Epithelial cell of proximal tubule (primary cell): Measurements from ENCODE around the gene BRCA2. TPM values are rescaled to one million over a fixed set of nuclear protein-coding genes. Genes with fewer than 3 reads are reported as not detected.

Source experiments
- DNase-seq: peaks from one replicate; pipeline ENCODE4 v3.0.0-alpha.2; 2011; ENCODE audit warnings: low read depth
- H3K4me3 ChIP-seq: 2 replicates; pipeline ENCODE4 v1.5.1; 2011; ENCODE audit warnings: low read depth, mild to moderate bottlenecking, low read length
- CTCF ChIP-seq: conservative IDR thresholded peaks from 2 replicates; pipeline ENCODE4 v1.5.1; 2012; ENCODE audit warnings: low read depth, mild to moderate bottlenecking, low read length
- total RNA-seq: library from RNA; depleted of rRNA; stranded (reverse); fragments of >200 nt; gene quantifications from 2 replicates; pipeline ENCODE4 v1.2.3, GENCODE V29; 2015

Gene BRCA2
- total RNA-seq, 1 donor from 2014 or later = 10.1 TPM

GRCh38 chr13:32448972-32449371 is 133.7 kb downstream of the BRCA2 start:
- no peak overlapping the region for H3K4me3 ChIP-seq
- no peak for TF ChIP-seq CTCF
- DNase-seq = no peak

Other genes starting within 250 kb of the BRCA2 start
- not detected in 2 replicates for gene ZAR1L, start 145 bp upstream of the BRCA2 start, total RNA-seq
- gene N4BP2L1, start 112.6 kb downstream of the BRCA2 start, total RNA-seq = 2.0 and 3.6 TPM in 2 replicates
- 28.6 and 38.7 TPM in 2 replicates for gene N4BP2L2, start 223.3 kb downstream of the BRCA2 start, total RNA-seq